ENCODE measurements around the gene UBL4A. TPM values are rescaled to one million over a fixed set of nuclear protein-coding genes. Genes with fewer than 3 reads are reported as not detected.
A peak's percentile ranks its signal among the peaks of the same experiment; 100 is the strongest.
"Not testable (repeated sequence)": the region's sequence is repeated elsewhere in the genome, so short reads cannot be mapped to it uniquely, and the experiment has no call there.

UBL4A gene
- total RNA-seq, 2 donors from 2014 or later = 44.4 to 48.4 TPM

DNA sequence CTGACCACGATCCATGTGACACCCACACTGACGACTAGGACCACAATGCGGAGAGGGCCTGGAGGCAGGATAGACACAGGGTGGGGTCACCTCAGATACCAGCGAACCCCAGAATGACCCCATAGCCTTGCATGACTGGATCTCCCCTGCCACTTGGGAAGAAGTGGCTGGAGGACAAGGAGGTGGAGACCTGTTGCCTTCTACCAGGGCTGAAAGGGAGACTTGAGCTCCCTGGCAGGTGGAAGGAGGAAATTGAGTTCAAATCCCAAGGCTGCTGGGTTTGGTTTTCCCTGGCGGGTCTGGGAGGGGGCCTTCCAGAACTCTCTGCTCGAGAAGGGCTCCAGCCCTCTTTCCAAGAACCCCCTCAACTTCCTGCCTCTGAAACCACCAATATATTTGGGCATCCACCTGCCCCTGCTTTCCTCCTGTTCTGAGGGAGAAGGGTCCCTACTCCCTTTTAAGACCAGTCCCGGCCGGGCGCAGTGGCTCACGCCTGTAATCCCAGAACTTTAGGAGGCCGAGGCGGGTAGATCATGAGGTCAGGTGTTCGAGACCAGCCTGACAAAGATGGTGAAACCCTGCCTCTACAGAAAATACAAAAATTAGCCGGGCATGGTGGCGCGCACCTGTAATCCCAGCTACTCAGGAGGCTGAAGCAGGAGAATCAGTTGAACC, 26.6 kb upstream of the UBL4A start:
- intact Hi-C loops (cut with DNase I) = no loop called here
- no peak for ATAC-seq
- DNase-seq = no peak

DNA sequence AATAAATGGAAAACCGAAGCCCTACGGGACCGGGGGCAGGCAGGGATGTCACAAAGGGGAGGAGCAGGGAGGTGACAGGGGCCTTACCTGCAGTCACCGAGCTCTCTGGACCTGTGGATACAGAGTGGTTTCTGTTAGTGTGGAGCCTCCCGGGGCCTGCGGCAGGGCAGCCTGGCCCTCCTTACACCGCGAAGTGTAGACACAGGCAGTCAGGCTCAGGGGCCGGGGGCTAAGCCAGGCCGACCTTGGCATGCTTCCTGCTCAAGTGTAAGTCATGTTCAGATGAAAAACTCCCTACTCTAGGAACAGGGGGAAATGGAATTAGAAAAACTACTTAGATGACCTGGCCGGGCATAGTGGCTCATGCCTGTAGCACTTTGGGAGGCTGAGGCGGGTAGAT, 25.3 kb upstream of the UBL4A start:
- ATAC-seq (no peak), DNase-seq (no peak)
- intact Hi-C loops (cut with DNase I) = no loop called here

GRCh38 chrX:154509455-154509854, 23.0 kb upstream of the UBL4A start:
- intact Hi-C loops (cut with DNase I) = no loop called here
- DNase-seq = no peak
- no peak for ATAC-seq

DNA sequence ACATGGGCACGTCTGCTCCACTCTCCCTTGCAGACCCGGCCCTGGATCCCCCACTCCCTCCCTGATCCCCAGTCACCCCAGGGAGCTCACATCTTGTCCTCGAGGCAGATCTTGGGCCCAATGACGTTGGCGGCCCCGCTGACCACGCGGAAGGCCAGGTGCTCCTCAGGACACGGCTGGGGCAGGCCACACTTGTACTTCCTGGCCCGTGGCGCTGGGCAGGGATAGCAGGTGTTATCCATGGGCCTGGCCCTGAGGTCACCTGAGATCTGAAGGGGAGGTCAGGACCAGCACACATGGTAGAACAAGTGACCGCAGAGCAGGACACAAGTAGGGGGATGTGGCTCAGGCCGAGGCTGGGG, 21.9 kb upstream of the UBL4A start:
- intact Hi-C loops (cut with DNase I) = no loop called here
- ATAC-seq (no peak), DNase-seq (no peak)

DNA sequence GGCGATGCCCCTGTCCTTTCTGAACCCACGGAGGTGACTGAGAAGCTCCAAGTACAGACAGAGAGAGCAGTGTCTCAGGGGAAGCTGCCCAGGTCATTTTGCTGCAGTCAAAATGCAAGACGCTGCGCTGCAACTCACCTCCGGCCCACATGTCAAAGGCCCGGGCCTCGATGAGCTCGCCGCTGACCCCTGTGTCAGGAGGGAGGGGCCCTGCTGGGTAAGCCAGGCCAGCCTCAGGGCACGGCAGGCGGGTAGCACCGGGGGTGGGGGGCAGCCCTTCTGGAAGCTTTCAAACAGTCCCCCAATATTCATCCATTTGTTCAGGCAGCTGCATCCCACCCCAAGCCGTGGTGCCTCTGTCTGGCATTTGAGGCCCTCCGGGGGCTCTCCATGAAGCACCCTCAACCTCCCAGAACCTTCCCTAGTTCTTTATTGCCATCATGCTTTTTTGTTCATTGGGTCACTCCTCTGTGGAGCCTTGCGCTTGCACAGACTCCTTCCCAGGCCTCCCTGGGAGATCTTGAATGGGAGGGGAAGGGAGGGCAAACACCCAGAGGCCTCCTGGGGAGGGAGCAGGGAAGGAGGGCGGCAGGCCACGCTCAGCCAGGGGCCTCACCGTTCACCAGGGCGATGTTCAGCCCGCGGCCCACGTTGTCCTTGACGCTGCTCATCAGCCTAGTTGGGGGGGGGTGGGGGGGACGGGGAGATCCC, 21.4 kb upstream of the UBL4A start:
- DNase-seq = no peak
- intact Hi-C loops (cut with DNase I) = no loop called here
- ATAC-seq = no peak

- ATAC-seq = no peak
- DNase-seq = no peak
- intact Hi-C loops (cut with DNase I) = no loop called here
These were observed 20.3 kb upstream of the UBL4A start for GRCh38 chrX:154506483-154507332.

DNA sequence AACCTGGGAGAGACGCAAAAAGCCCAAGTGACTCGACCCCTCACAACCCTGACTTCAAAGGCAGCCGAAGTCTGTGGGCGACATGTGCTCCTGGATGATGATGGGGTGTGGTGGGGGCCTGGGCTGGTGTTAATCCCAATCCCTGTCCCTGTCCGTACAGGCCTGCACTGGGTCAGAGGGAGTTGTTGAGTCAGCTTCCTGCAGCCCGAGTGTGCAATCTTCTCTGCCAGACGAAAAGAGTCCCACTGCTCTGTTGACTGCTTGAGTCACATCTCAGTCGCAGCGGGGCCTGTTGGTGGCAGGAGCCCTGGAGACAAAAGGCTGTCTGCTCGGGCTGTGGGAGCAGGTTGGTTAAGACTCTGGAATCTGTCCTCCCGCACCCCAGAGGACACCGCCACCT, 19.3 kb upstream of the UBL4A start:
- ATAC-seq = no peak
- no peak for DNase-seq
- intact Hi-C loops (cut with DNase I) = no loop called here

DNA sequence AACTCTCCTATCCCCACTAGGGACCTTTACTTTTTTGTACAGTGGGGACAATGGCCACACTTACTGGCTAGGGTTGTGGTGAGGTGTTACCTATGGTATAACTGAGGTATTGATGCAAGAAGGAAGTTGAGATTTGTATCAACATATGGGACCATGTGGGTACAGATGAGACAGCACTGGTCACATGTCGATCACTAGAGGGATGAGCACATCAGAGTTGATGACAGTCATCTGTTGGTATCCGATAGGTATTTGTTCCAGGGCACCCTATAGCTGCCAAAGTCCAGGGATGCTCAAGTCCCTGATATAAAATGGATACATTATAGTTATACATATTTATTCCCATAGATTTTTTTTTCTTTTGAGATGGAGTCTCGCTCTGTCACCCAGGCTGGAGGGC, 16.6 kb upstream of the UBL4A start:
- DNase-seq (no peak), ATAC-seq (no peak)
- intact Hi-C loops (cut with DNase I) = no loop called here

- DNase-seq (no peak), ATAC-seq (no peak)
- intact Hi-C loops (cut with DNase I) = no loop called here
These were observed 15.7 kb upstream of the UBL4A start for GRCh38 chrX:154502098-154502497.

DNA sequence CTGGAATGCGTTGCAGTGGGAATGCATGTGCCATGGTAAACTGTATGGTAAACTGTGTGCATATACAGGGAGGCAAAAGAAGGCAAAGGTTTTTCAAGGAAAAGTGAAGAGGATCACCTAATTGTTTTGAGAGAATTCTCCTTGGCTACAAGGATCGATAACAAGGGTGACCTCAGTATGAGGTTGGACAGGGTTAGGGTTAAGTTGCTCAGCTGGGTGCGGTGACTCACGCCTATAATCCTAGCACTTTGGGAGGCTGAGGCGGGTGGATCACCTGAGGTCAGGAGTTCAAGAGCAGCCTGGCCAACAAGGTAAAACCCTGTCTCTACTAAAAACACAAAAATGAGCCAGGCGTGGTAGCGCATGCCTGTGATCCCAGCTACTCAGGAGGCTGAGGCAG, 15.0 kb upstream of the UBL4A start:
- ATAC-seq; intact Hi-C loops (cut with DNase I): not testable (repeated sequence)

GRCh38 chrX:154496591-154497137, 10.2 kb upstream of the UBL4A start:
- ATAC-seq; intact Hi-C loops (cut with DNase I): not testable (repeated sequence)

More for the DNA sequence above, 15.0 kb upstream of the UBL4A start:
- not testable (repeated sequence) for DNase-seq

DNA sequence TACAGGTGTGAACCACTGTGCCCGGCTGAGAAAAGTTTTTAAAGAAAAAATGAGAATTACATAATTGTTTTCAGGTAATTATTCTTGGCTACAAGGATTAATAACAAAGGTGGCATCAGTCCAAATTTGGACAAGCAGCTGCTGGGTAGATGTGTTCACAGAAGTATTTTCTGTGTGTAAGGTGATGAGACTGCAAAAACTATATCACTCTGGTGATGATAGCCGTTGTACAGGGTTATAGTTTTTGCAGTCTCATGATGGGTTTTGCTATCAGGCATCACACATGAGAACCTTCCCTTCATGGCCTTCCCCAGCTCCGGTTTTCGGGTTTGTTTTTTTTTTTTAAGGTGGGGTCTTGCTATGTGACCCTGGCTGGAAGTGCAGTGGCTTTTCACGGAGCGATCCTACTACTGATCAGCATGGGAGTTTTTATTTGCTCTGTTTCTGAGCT, 9.1 kb upstream of the UBL4A start:
- ATAC-seq = no peak
- intact Hi-C loops (cut with DNase I) = no loop called here
- DNase-seq = no peak

More at GRCh38 chrX:154496591-154497137, 10.2 kb upstream of the UBL4A start:
- not testable (repeated sequence) for DNase-seq

GRCh38 chrX:154494715-154495114, 8.3 kb upstream of the UBL4A start:
- ATAC-seq (no peak), DNase-seq (no peak)
- intact Hi-C loops (cut with DNase I) = no loop called here

DNA sequence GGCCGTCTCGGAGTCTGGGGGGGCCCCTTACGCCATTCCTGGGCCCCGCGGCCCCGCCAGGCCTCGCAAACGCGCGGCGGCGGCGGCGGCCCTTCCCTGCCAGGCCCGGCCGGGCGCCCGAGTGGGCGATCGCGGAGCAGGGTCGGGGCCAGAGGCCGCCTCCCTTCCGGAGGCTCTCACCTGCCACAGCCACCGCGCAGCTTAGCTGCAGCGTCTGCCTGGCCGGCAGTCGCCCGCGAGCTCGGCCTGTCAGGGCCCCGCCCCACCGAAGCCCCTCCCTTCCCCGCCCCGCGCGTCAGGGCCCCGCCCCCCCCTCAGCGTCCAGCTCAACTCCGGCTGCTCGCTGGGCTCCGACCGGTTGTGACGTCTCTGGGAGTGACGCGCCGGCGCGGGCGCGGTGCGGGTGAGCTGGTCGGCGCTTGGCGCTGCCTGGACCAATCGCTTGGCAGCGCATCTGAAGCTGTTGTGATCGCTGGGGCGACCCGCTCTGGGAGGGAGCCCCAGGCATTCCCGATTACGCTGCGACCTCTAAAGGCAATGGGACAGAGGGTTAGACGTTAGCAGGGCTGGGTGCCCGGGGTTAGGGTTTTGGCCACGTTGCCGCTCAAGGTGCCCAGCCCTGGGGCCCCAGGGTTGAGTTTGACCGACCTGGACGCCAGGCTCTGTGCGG, 4.1 kb upstream of the UBL4A start, which contains the start of gene SLC10A3:
Gene SLC10A3 (minus strand): TSS at position 216 of the 670 bp plus-strand sequence. CDS start 1,689 bp downstream, outside the sequence.
- DNase-seq (peak; percentile 94), ATAC-seq (peak; percentile 90 to 91)
- intact Hi-C loops (cut with DNase I) = no loop called here

- intact Hi-C loops (cut with DNase I) = no loop called here
- peak; percentile 4 to 8 for ATAC-seq
- peak; percentile 46 for DNase-seq
These were observed 3.6 kb upstream of the UBL4A start for GRCh38 chrX:154490021-154490413.

DNA sequence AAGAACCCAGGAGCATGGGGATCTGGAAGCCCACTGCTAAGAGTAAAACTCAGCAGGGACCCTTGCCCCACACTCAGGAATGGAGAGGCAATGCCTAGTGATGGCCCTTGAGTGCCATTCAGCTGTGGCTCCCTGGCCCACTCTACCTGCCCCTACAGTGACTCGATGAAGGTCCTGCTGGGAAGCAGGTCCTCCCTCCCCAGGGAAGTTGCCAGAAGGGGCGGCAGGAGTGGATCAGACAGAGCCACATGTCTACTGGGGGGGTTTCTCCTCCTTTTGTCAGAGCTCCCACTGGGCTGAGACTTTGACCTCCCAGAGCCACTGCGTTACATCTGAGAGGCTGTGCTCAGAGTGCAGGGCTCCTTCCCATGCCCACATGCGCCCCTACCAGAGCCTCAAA, 2.8 kb upstream of the UBL4A start:
- intact Hi-C loops (cut with DNase I) = no loop called here
- no peak for DNase-seq
- ATAC-seq = no peak

DNA sequence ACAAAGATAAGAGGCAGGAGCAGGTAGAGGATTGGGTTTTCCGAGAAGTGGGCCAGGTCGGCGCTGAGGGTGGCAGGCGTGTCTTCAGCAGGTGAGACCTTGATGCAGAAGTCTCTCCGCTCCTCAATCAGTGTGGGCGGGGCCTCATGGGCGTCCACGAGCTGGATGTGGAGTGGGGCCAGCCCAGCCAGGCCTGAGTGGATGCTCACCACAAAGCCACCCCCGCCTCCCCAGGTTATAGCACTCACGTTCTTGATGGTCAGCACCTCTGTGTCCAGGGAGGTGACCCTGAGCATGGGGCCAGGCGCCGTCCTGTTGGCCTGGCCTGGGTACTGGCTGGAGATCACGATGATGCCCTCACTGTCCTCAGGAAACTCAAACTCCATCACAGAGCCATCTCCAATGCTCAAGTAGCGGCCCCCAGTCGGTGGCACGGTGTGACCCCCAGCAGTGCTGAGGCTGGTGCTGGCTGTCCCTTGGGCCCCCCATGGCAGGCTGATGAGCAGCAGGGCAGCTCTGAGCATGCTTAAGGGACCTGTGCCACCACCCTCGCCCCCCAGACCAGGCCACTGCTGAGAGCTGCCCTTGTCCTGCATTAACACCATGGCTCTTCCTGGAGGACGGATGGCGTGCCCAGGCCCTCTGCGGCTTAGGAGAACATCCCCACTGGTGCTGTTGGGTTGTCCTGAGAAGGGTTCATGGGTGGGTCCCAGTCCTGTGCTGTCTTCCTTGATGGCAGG, 2.1 kb upstream of the UBL4A start:
- intact Hi-C loops (cut with DNase I) = no loop called here
- no peak for ATAC-seq
- no peak for DNase-seq

DNA sequence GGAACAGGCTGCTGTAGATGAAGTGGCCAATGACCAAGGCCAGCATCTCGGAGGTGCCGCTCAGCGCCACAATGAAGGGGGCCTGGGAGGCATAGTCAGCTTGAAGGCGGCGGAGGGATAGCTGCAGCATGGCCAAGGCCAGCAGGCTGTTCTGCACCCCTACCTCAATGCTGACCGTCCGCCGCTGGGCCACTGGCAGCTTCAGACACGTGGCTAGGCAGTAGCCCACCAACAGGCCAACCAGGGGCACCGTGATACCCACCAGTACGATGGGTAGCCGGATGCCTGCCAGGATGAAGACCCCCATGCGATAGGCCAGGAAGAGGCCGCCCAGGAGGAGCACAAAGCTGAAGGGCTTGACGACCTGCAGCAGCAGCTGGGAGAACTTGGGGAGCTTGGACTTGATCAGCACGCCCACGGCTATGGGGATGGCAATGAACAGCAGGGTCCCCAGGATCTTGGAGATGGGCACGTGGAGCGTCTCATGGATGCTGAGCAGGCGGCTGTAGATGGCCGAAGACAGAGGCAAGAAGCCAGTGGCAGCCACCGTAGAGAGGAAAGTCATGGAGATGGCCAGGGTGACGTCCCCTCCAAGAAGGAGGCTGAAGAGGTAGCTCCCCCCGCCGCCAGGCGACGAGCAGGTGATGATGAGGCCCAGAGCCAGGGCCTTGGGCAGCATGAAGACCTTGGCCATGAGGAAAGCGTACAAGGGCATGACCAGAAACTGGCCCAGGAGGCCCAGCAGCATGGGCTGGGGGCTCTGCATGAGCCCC, 1.3 kb upstream of the UBL4A start:
- DNase-seq = no peak
- no peak for ATAC-seq
- intact Hi-C loops (cut with DNase I) = no loop called here
